ENCODE measurements around the gene IL25. TPM values are rescaled to one million over a fixed set of nuclear protein-coding genes. Genes with fewer than 3 reads are reported as not detected.
"Not testable (repeated sequence)": the region's sequence is repeated elsewhere in the genome, so short reads cannot be mapped to it uniquely, and the experiment has no call there.

The IL25 gene
- total RNA-seq, 1 donor from 2014 or later: not detected

GRCh38 chr14:23414254-23414653 is 41.6 kb downstream of the IL25 start:
- Mint-ChIP-seq H3K27ac (no peak overlapping the region), H3K27me3 (ENCODE audit: low read depth) (peaks cover 19% of the 10 kb centered on the region), H3K4me1 (no peaks in the 10 kb centered on the region), H3K9me3 (no peaks in the 10 kb centered on the region), H3K36me3 (no peaks in the 10 kb centered on the region), H3K4me3 (no peak overlapping the region)
- TF ChIP-seq CTCF (IDR thresholded peaks at IDR 0.05; ENCODE audit: unreplicated experiment): no peak
- DNase-seq (ENCODE audit: low spot score in 2 of 2, unreplicated experiment in 2 of 2): no peak

GRCh38 chr14:23414906-23415820 is 42.6 kb downstream of the IL25 start:
- Mint-ChIP-seq H3K4me3 (no peak overlapping the region), H3K36me3 (no peaks in the 10 kb centered on the region), H3K9me3 (no peaks in the 10 kb centered on the region), H3K4me1 (no peaks in the 10 kb centered on the region), H3K27me3 (ENCODE audit: low read depth) (peaks cover 25% of the 10 kb centered on the region), H3K27ac (no peak overlapping the region)
- no peak for DNase-seq (ENCODE audit: low spot score in 2 of 2, unreplicated experiment in 2 of 2)
- TF ChIP-seq CTCF (IDR thresholded peaks at IDR 0.05; ENCODE audit: unreplicated experiment): no peak

- Mint-ChIP-seq H3K36me3 (no peaks in the 10 kb centered on the region), H3K9me3 (no peaks in the 10 kb centered on the region), H3K4me3 (no peak overlapping the region), H3K27ac (no peak overlapping the region), H3K4me1 (no peaks in the 10 kb centered on the region), H3K27me3 (ENCODE audit: low read depth) (peaks cover 28% of the 10 kb centered on the region)
- no peak for TF ChIP-seq CTCF (IDR thresholded peaks at IDR 0.05; ENCODE audit: unreplicated experiment)
- no peak for DNase-seq (ENCODE audit: low spot score in 2 of 2, unreplicated experiment in 2 of 2)
These were observed 43.5 kb downstream of the IL25 start for GRCh38 chr14:23415821-23416778.

GRCh38 chr14:23416801-23417200 is 44.2 kb downstream of the IL25 start:
- peaks cover 34% of the 10 kb centered on the region for H3K27me3 Mint-ChIP-seq (ENCODE audit: low read depth)
- H3K4me1 Mint-ChIP-seq: no peaks in the 10 kb centered on the region
- no peaks in the 10 kb centered on the region for H3K36me3 Mint-ChIP-seq
- no peak overlapping the region for H3K4me3 Mint-ChIP-seq
- no peak for DNase-seq (ENCODE audit: low spot score in 2 of 2, unreplicated experiment in 2 of 2)
- no peak overlapping the region for H3K27ac Mint-ChIP-seq
- no peaks in the 10 kb centered on the region for H3K9me3 Mint-ChIP-seq
- no peak for TF ChIP-seq CTCF (IDR thresholded peaks at IDR 0.05; ENCODE audit: unreplicated experiment)

GRCh38 chr14:23417269-23417668 is 44.7 kb downstream of the IL25 start:
- H3K9me3 Mint-ChIP-seq; DNase-seq (ENCODE audit: low spot score in 2 of 2, unreplicated experiment in 2 of 2); H3K4me1 Mint-ChIP-seq; H3K27ac Mint-ChIP-seq; H3K4me3 Mint-ChIP-seq; H3K36me3 Mint-ChIP-seq: not testable (repeated sequence)
- H3K27me3 Mint-ChIP-seq (ENCODE audit: low read depth): peaks cover 38% of the 10 kb centered on the region

Measured in mesothelial cell of epicardium (in vitro differentiated cells).